Natural killer cell treated with Interleukin-12 subunit alpha and Interleukin-12 subunit beta and Interleukin-15 and Interleukin-18, amount 100 ng/mL, for 72 hours (primary cell): ENCODE measurements around the gene SLC38A10. TPM values are rescaled to one million over a fixed set of nuclear protein-coding genes. Genes with fewer than 3 reads are reported as not detected.

Source experiments
- ATAC-seq, 2 donors: fragments of 150-1000 bp; cut with Tn5 transposase in 1 of 2; sonication (Bioruptor Pico), chemical (Tn5 transposase) in 1 of 2; 2 replicates each; pipeline ENCODE4 v1.10.0; 2021
- DNase-seq: peaks from one replicate; pipeline ENCODE4 v3.0.0; 2022; ENCODE audit warnings: low spot score
- H3K27ac Mint-ChIP-seq, 2 donors: 1 replicate in 1 of 2; 2 replicates in 1 of 2; pipeline ENCODE4 v1.8.0; 2022; ENCODE audit warnings: mixed read lengths in 2 of 2, mild to moderate bottlenecking in 1 of 2, moderate library complexity in 1 of 2
- H3K27me3 Mint-ChIP-seq, 2 donors: 1 replicate in 1 of 2; 2 replicates in 1 of 2; pipeline ENCODE4 v1.8.0; 2022; ENCODE audit warnings: mixed read lengths in 2 of 2
- H3K36me3 Mint-ChIP-seq: one replicate; pipeline ENCODE4 v1.8.0; 2022; ENCODE audit warnings: mixed read lengths
- H3K4me1 Mint-ChIP-seq, 2 donors: 1 replicate in 1 of 2; 2 replicates in 1 of 2; pipeline ENCODE4 v1.8.0; 2022; ENCODE audit warnings: low read depth in 2 of 2, mixed read lengths in 2 of 2, mild to moderate bottlenecking in 1 of 2
- H3K4me3 Mint-ChIP-seq: one replicate; pipeline ENCODE4 v1.8.0; 2022; ENCODE audit warnings: mixed read lengths
- H3K9me3 Mint-ChIP-seq: 2 replicates; pipeline ENCODE4 v1.8.0; 2022; ENCODE audit warnings: mixed read lengths
- total RNA-seq, 2 donors: library from RNA; stranded (reverse); gene quantifications; one replicate each; pipeline ENCODE4 v1.2.3, GENCODE V29; 2022

Gene SLC38A10
- total RNA-seq, 2 donors from 2014 or later = 92.4 to 136 TPM

GRCh38 chr17:81261096-81261495, 34.0 kb downstream of the SLC38A10 start:
- Mint-ChIP-seq H3K4me1 (peaks cover 0 to 6% of the 10 kb centered on the region in 2 donors), H3K4me3 (no peak overlapping the region), H3K36me3 (peaks cover 5% of the 10 kb centered on the region), H3K9me3 (no peaks in the 10 kb centered on the region), H3K27me3 (no peaks in the 10 kb centered on the region), H3K27ac (no peak overlapping the region)
- DNase-seq = no peak
- ATAC-seq = no peak

- peaks cover under 1% of the 10 kb centered on the region for H3K36me3 Mint-ChIP-seq
Measured at GRCh38 chr17:81260641-81261040, 34.5 kb downstream of the SLC38A10 start.

GRCh38 chr17:81260171-81260570, 34.9 kb downstream of the SLC38A10 start:
- H3K27me3 Mint-ChIP-seq = no peaks in the 10 kb centered on the region
- H3K9me3 Mint-ChIP-seq = no peaks in the 10 kb centered on the region
- no peaks in the 10 kb centered on the region for H3K4me1 Mint-ChIP-seq
- DNase-seq = no peak
- no peak overlapping the region for H3K27ac Mint-ChIP-seq
- no peaks in the 10 kb centered on the region for H3K36me3 Mint-ChIP-seq
- no peak for ATAC-seq
- H3K4me3 Mint-ChIP-seq = no peak overlapping the region

More at GRCh38 chr17:81260641-81261040, 34.5 kb downstream of the SLC38A10 start:
- no peak overlapping the region for H3K27ac Mint-ChIP-seq
- peaks cover 0 to 2% of the 10 kb centered on the region in 2 donors for H3K4me1 Mint-ChIP-seq
- DNase-seq (no peak), ATAC-seq (no peak)
- H3K9me3 Mint-ChIP-seq = no peaks in the 10 kb centered on the region
- H3K27me3 Mint-ChIP-seq = no peaks in the 10 kb centered on the region
- H3K4me3 Mint-ChIP-seq = no peak overlapping the region

GRCh38 chr17:81259058-81259605, 36.0 kb downstream of the SLC38A10 start:
- DNase-seq (no peak), ATAC-seq (no peak)
- H3K4me3 Mint-ChIP-seq = no peak overlapping the region
- H3K9me3 Mint-ChIP-seq = no peaks in the 10 kb centered on the region
- no peaks in the 10 kb centered on the region for H3K27me3 Mint-ChIP-seq
- H3K4me1 Mint-ChIP-seq = no peaks in the 10 kb centered on the region
- H3K36me3 Mint-ChIP-seq = no peaks in the 10 kb centered on the region
- H3K27ac Mint-ChIP-seq = no peak overlapping the region

- DNase-seq (no peak), ATAC-seq (no peak)
- Mint-ChIP-seq H3K9me3 (no peaks in the 10 kb centered on the region), H3K4me1 (peaks cover 7% of the 10 kb centered on the region in 2 donors), H3K27me3 (no peaks in the 10 kb centered on the region), H3K4me3 (no peak overlapping the region), H3K36me3 (no peaks in the 10 kb centered on the region), H3K27ac (no peak overlapping the region)
Measured at GRCh38 chr17:81258292-81258691, 36.8 kb downstream of the SLC38A10 start.

GRCh38 chr17:81257533-81257932, 37.6 kb downstream of the SLC38A10 start:
- no peaks in the 10 kb centered on the region for H3K36me3 Mint-ChIP-seq
- no peaks in the 10 kb centered on the region for H3K9me3 Mint-ChIP-seq
- H3K27ac Mint-ChIP-seq = no peak overlapping the region
- no peak for DNase-seq
- no peak overlapping the region for H3K4me3 Mint-ChIP-seq
- H3K27me3 Mint-ChIP-seq = no peaks in the 10 kb centered on the region
- no peak for ATAC-seq
- peaks cover 11% of the 10 kb centered on the region in 2 donors for H3K4me1 Mint-ChIP-seq

GRCh38 chr17:81256616-81257015, 38.5 kb downstream of the SLC38A10 start:
- Mint-ChIP-seq H3K4me1 (peaks cover 11 to 17% of the 10 kb centered on the region in 2 donors), H3K4me3 (no peak overlapping the region), H3K27me3 (no peaks in the 10 kb centered on the region), H3K36me3 (no peaks in the 10 kb centered on the region), H3K9me3 (no peaks in the 10 kb centered on the region), H3K27ac (no peak overlapping the region)
- DNase-seq (no peak), ATAC-seq (no peak)

- no peaks in the 10 kb centered on the region for H3K9me3 Mint-ChIP-seq
- no peaks in the 10 kb centered on the region for H3K36me3 Mint-ChIP-seq
- no peak for DNase-seq
- H3K4me3 Mint-ChIP-seq = no peak overlapping the region
- H3K27ac Mint-ChIP-seq = no peak overlapping the region
- no peaks in the 10 kb centered on the region for H3K27me3 Mint-ChIP-seq
- no peak for ATAC-seq
- H3K4me1 Mint-ChIP-seq = peaks cover 11 to 17% of the 10 kb centered on the region in 2 donors
Measured at GRCh38 chr17:81254955-81255717, 40.0 kb downstream of the SLC38A10 start.

- Mint-ChIP-seq H3K4me1 (peaks cover 11 to 17% of the 10 kb centered on the region in 2 donors), H3K9me3 (no peaks in the 10 kb centered on the region), H3K27ac (no peak overlapping the region), H3K36me3 (no peaks in the 10 kb centered on the region), H3K27me3 (no peaks in the 10 kb centered on the region), H3K4me3 (no peak overlapping the region)
- ATAC-seq = peak; percentile 43 to 64
- no peak for DNase-seq
Measured at GRCh38 chr17:81253358-81254131, 41.6 kb downstream of the SLC38A10 start.

GRCh38 chr17:81252987-81253329, 42.1 kb downstream of the SLC38A10 start:
- Mint-ChIP-seq H3K27ac (no peak overlapping the region), H3K36me3 (no peaks in the 10 kb centered on the region), H3K4me1 (peaks cover 11 to 17% of the 10 kb centered on the region in 2 donors), H3K4me3 (no peak overlapping the region), H3K27me3 (no peaks in the 10 kb centered on the region), H3K9me3 (no peaks in the 10 kb centered on the region)
- DNase-seq (no peak), ATAC-seq (no peak)

GRCh38 chr17:81252326-81252986, 42.7 kb downstream of the SLC38A10 start:
- Mint-ChIP-seq H3K27ac (no peak overlapping the region), H3K4me1 (peaks cover 11 to 17% of the 10 kb centered on the region in 2 donors), H3K9me3 (no peaks in the 10 kb centered on the region), H3K4me3 (no peak overlapping the region), H3K27me3 (no peaks in the 10 kb centered on the region), H3K36me3 (no peaks in the 10 kb centered on the region)
- no peak for ATAC-seq
- no peak for DNase-seq

- ATAC-seq = peak; percentile 25 to 49
- Mint-ChIP-seq H3K27me3 (no peaks in the 10 kb centered on the region), H3K36me3 (no peaks in the 10 kb centered on the region), H3K27ac (no peak overlapping the region), H3K4me3 (no peak overlapping the region), H3K9me3 (no peaks in the 10 kb centered on the region), H3K4me1 (peaks cover 11 to 17% of the 10 kb centered on the region in 2 donors)
- DNase-seq = no peak
Measured at GRCh38 chr17:81251709-81252301, 43.3 kb downstream of the SLC38A10 start.

GRCh38 chr17:81251094-81251708, 43.9 kb downstream of the SLC38A10 start:
- H3K27me3 Mint-ChIP-seq = no peaks in the 10 kb centered on the region
- no peaks in the 10 kb centered on the region for H3K36me3 Mint-ChIP-seq
- no peaks in the 10 kb centered on the region for H3K9me3 Mint-ChIP-seq
- ATAC-seq = no peak
- no peak overlapping the region for H3K27ac Mint-ChIP-seq
- DNase-seq = no peak
- no peak overlapping the region for H3K4me3 Mint-ChIP-seq
- H3K4me1 Mint-ChIP-seq = peaks cover 11 to 17% of the 10 kb centered on the region in 2 donors
